GM12891 (cell line): ENCODE measurements around the gene COL5A1.

Source experiments
- POLR2A ChIP-seq: IDR thresholded peaks from 2 replicates; pipeline ENCODE4 v1.6.1; 2011; ENCODE audit warnings: low read depth, low read length, control low read depth
- POLR2AphosphoS5 ChIP-seq: IDR thresholded peaks from 2 replicates; pipeline ENCODE4 v1.6.1; 2011; ENCODE audit warnings: low read depth, low read length, control low read depth
- TAF1 ChIP-seq: IDR thresholded peaks from 2 replicates; pipeline ENCODE4 v1.6.1; 2011; ENCODE audit warnings: low read depth, low read length, control low read depth

DNA sequence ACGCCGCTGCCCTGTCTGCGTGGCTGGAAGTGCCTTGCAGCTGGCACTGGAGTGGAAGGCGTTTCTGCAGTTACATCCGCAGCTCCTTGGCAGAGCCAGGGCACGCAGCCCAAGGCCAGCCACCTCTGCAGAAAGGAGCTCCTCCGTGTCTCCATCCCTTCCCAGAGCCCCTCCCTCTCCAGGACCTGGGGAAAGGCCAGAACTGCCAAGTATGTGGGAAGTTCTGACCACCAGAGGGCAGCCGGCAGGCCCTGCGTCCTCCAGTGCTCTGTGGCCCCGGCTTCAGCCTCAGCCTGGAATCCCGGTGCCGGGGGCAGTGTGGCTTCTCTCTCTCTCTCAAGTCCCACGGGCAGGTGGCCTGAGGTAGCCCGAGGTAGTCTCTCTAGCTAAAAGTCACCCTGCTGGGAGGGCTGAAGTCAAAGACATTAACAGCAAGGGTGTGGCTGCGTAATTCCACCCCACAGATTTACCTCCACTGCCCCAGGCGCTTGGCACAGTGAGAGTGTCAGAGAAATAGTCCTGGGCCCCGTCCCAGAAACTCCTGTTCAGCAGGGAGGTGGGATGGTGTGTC lies 137.3 kb downstream of the COL5A1 start:
- no peak for TF ChIP-seq POLR2A
- no peak for TF ChIP-seq POLR2AphosphoS5
- TF ChIP-seq TAF1, result no peak
